Right lobe of liver (tissue), 4 donors: Measurements from ENCODE around the gene ARL4C.

Experiments
- POLR2A ChIP-seq: fragments of 450-650 bp; IDR thresholded peaks from one replicate; pipeline ENCODE4 v1.6.1; 2017; ENCODE audit warnings: antibody characterized with exemption, mild to moderate bottlenecking
- TF ChIP-seq, protein P1 (sequence below), 4 donors: fragments of 200-600 bp in 3 of 4; fragments of 450-650 bp in 1 of 4; IDR thresholded peaks; one replicate each; pipeline versions ENCODE4 v1.5.1 to v1.8.0; 2016 to 2022; ENCODE audit warnings: antibody characterized with exemption in 4 of 4, mild to moderate bottlenecking in 2 of 4
- donor health status: DM: no; HTN: no; CAD: no.
- donor health status: DM: no; HTN: no; CAD: no.
- donor health status: DM: no; HTN: yes; CAD: no.

DNA sequence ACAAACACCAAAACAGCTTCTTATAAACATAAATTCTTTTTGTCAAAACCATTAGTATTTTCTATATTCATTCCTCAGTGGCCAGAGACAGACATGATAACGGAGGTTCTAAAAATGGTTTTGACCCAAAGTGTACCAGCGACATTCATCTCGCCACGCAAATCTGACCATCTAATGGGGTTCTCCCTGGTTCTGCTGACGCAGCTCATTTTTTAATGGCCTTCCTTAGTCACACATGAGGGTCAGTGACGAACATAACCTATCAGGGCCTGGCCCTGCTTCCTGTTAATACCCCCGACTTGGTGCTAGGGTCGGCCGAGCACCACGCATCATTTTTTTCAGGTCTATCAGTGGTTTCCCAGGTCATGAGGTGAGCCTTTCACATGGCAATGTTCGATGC lies 45.9 kb upstream of the ARL4C start:
- TF ChIP-seq, protein P1, sequence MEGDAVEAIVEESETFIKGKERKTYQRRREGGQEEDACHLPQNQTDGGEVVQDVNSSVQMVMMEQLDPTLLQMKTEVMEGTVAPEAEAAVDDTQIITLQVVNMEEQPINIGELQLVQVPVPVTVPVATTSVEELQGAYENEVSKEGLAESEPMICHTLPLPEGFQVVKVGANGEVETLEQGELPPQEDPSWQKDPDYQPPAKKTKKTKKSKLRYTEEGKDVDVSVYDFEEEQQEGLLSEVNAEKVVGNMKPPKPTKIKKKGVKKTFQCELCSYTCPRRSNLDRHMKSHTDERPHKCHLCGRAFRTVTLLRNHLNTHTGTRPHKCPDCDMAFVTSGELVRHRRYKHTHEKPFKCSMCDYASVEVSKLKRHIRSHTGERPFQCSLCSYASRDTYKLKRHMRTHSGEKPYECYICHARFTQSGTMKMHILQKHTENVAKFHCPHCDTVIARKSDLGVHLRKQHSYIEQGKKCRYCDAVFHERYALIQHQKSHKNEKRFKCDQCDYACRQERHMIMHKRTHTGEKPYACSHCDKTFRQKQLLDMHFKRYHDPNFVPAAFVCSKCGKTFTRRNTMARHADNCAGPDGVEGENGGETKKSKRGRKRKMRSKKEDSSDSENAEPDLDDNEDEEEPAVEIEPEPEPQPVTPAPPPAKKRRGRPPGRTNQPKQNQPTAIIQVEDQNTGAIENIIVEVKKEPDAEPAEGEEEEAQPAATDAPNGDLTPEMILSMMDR (IDR thresholded peaks at IDR 0.05): no peak
- no peak for TF ChIP-seq POLR2A
